Stimulated activated CD4-positive, alpha-beta T cell treated with anti-CD3 and anti-CD28 coated beads, Interleukin-15, amount 100 ng/mL, for 48 hours (primary cell): Measurements from ENCODE around the gene SOCS6.

Experiments used
- DNase-seq, 2 donors: peaks; one replicate each; pipeline ENCODE4 v3.0.0-alpha.2; 2020; ENCODE audit warnings: low read depth in 2 of 2

Gene SOCS6

GRCh38 chr18:70288171-70288850 lies 534 bp upstream of the SOCS6 start:
- DNase-seq, result no peak

GRCh38 chr18:70289351-70290312 lies 787 bp downstream of the SOCS6 start:
- peak in 1 of 2 donors; percentile 2 for DNase-seq

- DNase-seq, result no peak
Measured at GRCh38 chr18:70290482-70291294, 1.8 kb downstream of the SOCS6 start.

- no peak for DNase-seq
Measured at GRCh38 chr18:70291295-70291574, 2.4 kb downstream of the SOCS6 start.

- DNase-seq, result no peak
Measured at GRCh38 chr18:70292628-70293027, 3.8 kb downstream of the SOCS6 start.

- DNase-seq, result no peak
Measured at GRCh38 chr18:70293166-70293565, 4.3 kb downstream of the SOCS6 start.

- no peak for DNase-seq
Measured at GRCh38 chr18:70294471-70295191, 5.8 kb downstream of the SOCS6 start.

- DNase-seq, result no peak
Measured at GRCh38 chr18:70295192-70296188, 6.6 kb downstream of the SOCS6 start.

GRCh38 chr18:70296289-70296688 lies 7.4 kb downstream of the SOCS6 start:
- DNase-seq, result no peak

GRCh38 chr18:70296781-70297180 lies 7.9 kb downstream of the SOCS6 start:
- no peak for DNase-seq

- no peak for DNase-seq
Measured at GRCh38 chr18:70299393-70299792, 10.5 kb downstream of the SOCS6 start.

GRCh38 chr18:70301667-70302066 lies 12.8 kb downstream of the SOCS6 start:
- no peak for DNase-seq

GRCh38 chr18:70308555-70309294 lies 19.9 kb downstream of the SOCS6 start:
- no peak for DNase-seq

- DNase-seq, result no peak
Measured at GRCh38 chr18:70310560-70311320, 21.9 kb downstream of the SOCS6 start.

GRCh38 chr18:70311726-70312125 lies 22.9 kb downstream of the SOCS6 start:
- DNase-seq, result no peak

- no peak for DNase-seq
Measured at GRCh38 chr18:70313640-70314039, 24.8 kb downstream of the SOCS6 start.

- no peak for DNase-seq
Measured at GRCh38 chr18:70314151-70314782, 25.4 kb downstream of the SOCS6 start.

GRCh38 chr18:70319187-70319586 lies 30.3 kb downstream of the SOCS6 start:
- no peak for DNase-seq
